Neural cell (in vitro differentiated cells): ENCODE measurements around the gene SLC17A9. TPM values are rescaled to one million over a fixed set of nuclear protein-coding genes. Genes with fewer than 3 reads are reported as not detected.

Experiments used
- H2AFZ ChIP-seq: fragments of 200-600, 300-800 bp; sonication (generic), shearing (Covaris generic); 2 replicates; pipeline ENCODE4 v1.6.0; 2014; ENCODE audit warnings: low read depth, mild to moderate bottlenecking, antibody characterized with exemption, low read length, moderate library complexity
- H3F3A ChIP-seq: fragments of 200-600 bp; shearing (Covaris generic); 2 replicates; pipeline ENCODE4 v1.6.1; 2016; ENCODE audit warnings: mild to moderate bottlenecking, moderate library complexity, mixed read lengths, antibody characterized with exemption, low read length; ENCODE audit not compliant: insufficient read depth, poor library complexity, severe bottlenecking
- H3K27ac ChIP-seq: fragments of 200-600, 300-800 bp; sonication (generic), shearing (Covaris generic); 2 replicates; pipeline ENCODE4 v1.5.1; 2014; ENCODE audit warnings: mild to moderate bottlenecking, low read length, moderate library complexity
- H3K27me3 ChIP-seq: fragments of 300-800, 200-600 bp; sonication (generic), shearing (Covaris generic); 2 replicates; pipeline ENCODE4 v1.6.0; 2014; ENCODE audit warnings: mild to moderate bottlenecking, low read depth, low read length, moderate library complexity; ENCODE audit not compliant: insufficient read depth
- H3K36me3 ChIP-seq: fragments of 300-800, 200-600 bp; sonication (generic), shearing (Covaris generic); 2 replicates; pipeline ENCODE4 v1.5.1; 2014; ENCODE audit warnings: mild to moderate bottlenecking, antibody characterized with exemption, low read length, moderate library complexity; ENCODE audit not compliant: insufficient read depth
- H3K4me2 ChIP-seq: fragments of 300-800, 200-600 bp; sonication (generic), shearing (Covaris generic); 2 replicates; pipeline ENCODE4 v1.6.0; 2014; ENCODE audit warnings: mild to moderate bottlenecking, low read length
- H3K4me3 ChIP-seq: fragments of 300-800, 200-600 bp; sonication (generic), shearing (Covaris generic); 2 replicates; pipeline ENCODE4 v1.5.1; 2014; ENCODE audit warnings: mild to moderate bottlenecking, low read length, moderate library complexity
- H3K79me2 ChIP-seq: fragments of 200-600 bp; shearing (Covaris generic); replicated peaks from 2 replicates; pipeline ENCODE4 v1.6.0; 2014; ENCODE audit warnings: mild to moderate bottlenecking, low read length, moderate library complexity; ENCODE audit not compliant: insufficient read depth
- H3K9ac ChIP-seq: fragments of 300-800, 200-600 bp; sonication (generic), shearing (Covaris generic); 2 replicates; pipeline ENCODE4 v1.6.1; 2016; ENCODE audit warnings: mild to moderate bottlenecking, low read length, mixed read lengths
- H3K9me2 ChIP-seq: fragments of 200-600 bp; shearing (Covaris generic); 2 replicates; pipeline ENCODE4 v1.6.1; 2016; ENCODE audit warnings: mild to moderate bottlenecking, low read length, mixed read lengths; ENCODE audit not compliant: insufficient read depth
- H3K9me3 ChIP-seq: fragments of 200-600, 300-800 bp; sonication (generic), shearing (Covaris generic); 2 replicates; pipeline ENCODE4 v1.6.1; 2016; ENCODE audit warnings: mild to moderate bottlenecking, mixed run types, low read length, moderate library complexity, mixed read lengths
- H4K20me1 ChIP-seq: fragments of 200-600 bp; shearing (Covaris generic); 2 replicates; pipeline ENCODE4 v1.6.1; 2016; ENCODE audit warnings: mild to moderate bottlenecking, mixed run types; ENCODE audit not compliant: insufficient read depth
- EP300 ChIP-seq: fragments of 450-650 bp; conservative IDR thresholded peaks from 2 replicates; pipeline ENCODE4 v1.6.1; 2014; ENCODE audit warnings: antibody characterized with exemption, mild to moderate bottlenecking, moderate library complexity; ENCODE audit not compliant: poor library complexity, severe bottlenecking
- EZH2 ChIP-seq: fragments of 200-600, 300-800 bp; shearing (Covaris generic), sonication (generic); IDR thresholded peaks from 2 replicates; pipeline ENCODE4 v1.6.1; 2014; ENCODE audit warnings: antibody characterized with exemption, low read length, borderline replicate concordance, mild to moderate bottlenecking; ENCODE audit not compliant: insufficient read depth, poor library complexity, severe bottlenecking
- MXI1 ChIP-seq: fragments of 450-650 bp; conservative IDR thresholded peaks from 2 replicates; pipeline ENCODE4 v1.6.1; 2014; ENCODE audit warnings: antibody characterized with exemption, mild to moderate bottlenecking; ENCODE audit not compliant: poor library complexity, severe bottlenecking
- POLR2AphosphoS5 ChIP-seq: IDR thresholded peaks from 2 replicates; pipeline ENCODE4 v1.6.1; 2012
- RAD21 ChIP-seq: fragments of 450-650 bp; conservative IDR thresholded peaks from 2 replicates; pipeline ENCODE4 v1.6.1; 2014; ENCODE audit warnings: antibody characterized with exemption, mild to moderate bottlenecking, moderate library complexity
- SMC3 ChIP-seq: fragments of 450-650 bp; conservative IDR thresholded peaks from 2 replicates; pipeline ENCODE4 v1.6.1; 2014; ENCODE audit warnings: antibody characterized with exemption, mild to moderate bottlenecking, moderate library complexity; ENCODE audit not compliant: poor library complexity
- TAF1 ChIP-seq: IDR thresholded peaks from 2 replicates; pipeline ENCODE4 v1.6.1; 2012; ENCODE audit warnings: low read depth
- polyA plus RNA-seq: library from polyadenylated mRNA; depleted of rRNA; stranded (reverse); fragments of >200 nt; gene quantifications from 2 replicates; pipeline ENCODE4 v1.2.3, GENCODE V29; 2014
- TF ChIP-seq, protein P1 (sequence below): IDR thresholded peaks from 2 replicates; pipeline ENCODE4 v1.6.1; 2012; ENCODE audit warnings: borderline replicate concordance
- TF ChIP-seq, protein P2 (sequence below): fragments of 450-650 bp; IDR thresholded peaks from 2 replicates; pipeline ENCODE4 v1.5.1; 2014; ENCODE audit warnings: antibody characterized with exemption, mild to moderate bottlenecking, moderate library complexity; ENCODE audit not compliant: poor library complexity, severe bottlenecking

Gene SLC17A9
- polyA plus RNA-seq, 1 donor from 2014 or later, result not detected

DNA sequence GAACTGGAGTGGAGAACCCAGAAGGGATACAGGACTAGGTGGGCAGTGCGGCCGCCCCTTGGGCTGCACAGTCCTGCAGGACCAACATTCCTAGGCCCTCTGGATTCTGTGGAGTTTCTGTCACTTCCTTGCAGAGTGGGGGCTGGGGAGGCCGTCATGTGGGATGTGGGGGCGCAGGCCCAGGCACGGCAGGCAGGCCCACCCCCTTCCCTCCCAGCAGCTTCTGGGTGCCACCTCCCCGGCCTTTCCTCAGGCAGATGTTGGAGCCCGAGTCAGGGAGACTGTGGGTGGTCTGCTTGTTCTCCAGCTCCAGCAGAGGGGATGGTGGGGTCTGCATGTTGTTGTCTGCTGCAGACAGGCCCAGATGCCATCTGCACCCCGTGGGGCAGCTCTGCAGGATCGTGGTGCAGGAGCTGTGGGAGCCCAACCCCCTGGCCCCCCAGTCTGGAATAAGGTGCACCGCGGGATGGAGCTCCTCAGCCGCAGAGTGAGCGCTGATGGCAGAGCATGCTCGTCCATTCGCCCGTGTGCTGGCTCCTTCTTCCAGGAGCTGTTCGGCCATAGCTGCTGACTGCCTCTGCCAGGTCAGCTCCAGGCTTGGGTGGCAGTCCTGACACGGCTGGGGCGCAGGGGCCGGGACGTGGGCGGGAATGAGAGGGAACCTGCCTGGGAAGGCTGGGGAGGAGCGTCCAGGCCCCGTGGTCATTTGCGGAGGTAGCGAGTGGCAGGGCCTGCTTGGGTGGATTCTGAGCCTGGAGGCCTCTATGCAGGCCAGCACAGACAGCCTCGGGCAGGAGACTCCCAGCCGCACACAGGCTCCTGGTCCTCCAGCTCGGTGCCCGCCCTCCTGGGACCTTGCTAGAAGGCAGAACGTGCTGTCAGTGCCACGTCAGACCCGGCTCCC, 18.1 kb downstream of the SLC17A9 start:
- no peaks in the 10 kb centered on the region for H3F3A ChIP-seq
- H2AFZ ChIP-seq, result no peak overlapping the region
- H3K27ac ChIP-seq, result no peak overlapping the region
- H3K79me2 ChIP-seq, result no peaks in the 10 kb centered on the region
- H3K9me2 ChIP-seq, result no peaks in the 10 kb centered on the region
- peaks cover 22% of the 10 kb centered on the region for H3K27me3 ChIP-seq
- no peak overlapping the region for H3K9ac ChIP-seq
- no peak overlapping the region for H3K4me2 ChIP-seq
- H3K9me3 ChIP-seq, result no peaks in the 10 kb centered on the region
- H4K20me1 ChIP-seq, result no peaks in the 10 kb centered on the region
- H3K4me3 ChIP-seq, result no peak overlapping the region
- no peaks in the 10 kb centered on the region for H3K36me3 ChIP-seq
- TF ChIP-seq RAD21 (no peak), SMC3 (no peak), EZH2 (no peak), POLR2AphosphoS5 (no peak), MXI1 (no peak), TAF1 (no peak), EP300 (no peak)
- TF ChIP-seq, protein P1, sequence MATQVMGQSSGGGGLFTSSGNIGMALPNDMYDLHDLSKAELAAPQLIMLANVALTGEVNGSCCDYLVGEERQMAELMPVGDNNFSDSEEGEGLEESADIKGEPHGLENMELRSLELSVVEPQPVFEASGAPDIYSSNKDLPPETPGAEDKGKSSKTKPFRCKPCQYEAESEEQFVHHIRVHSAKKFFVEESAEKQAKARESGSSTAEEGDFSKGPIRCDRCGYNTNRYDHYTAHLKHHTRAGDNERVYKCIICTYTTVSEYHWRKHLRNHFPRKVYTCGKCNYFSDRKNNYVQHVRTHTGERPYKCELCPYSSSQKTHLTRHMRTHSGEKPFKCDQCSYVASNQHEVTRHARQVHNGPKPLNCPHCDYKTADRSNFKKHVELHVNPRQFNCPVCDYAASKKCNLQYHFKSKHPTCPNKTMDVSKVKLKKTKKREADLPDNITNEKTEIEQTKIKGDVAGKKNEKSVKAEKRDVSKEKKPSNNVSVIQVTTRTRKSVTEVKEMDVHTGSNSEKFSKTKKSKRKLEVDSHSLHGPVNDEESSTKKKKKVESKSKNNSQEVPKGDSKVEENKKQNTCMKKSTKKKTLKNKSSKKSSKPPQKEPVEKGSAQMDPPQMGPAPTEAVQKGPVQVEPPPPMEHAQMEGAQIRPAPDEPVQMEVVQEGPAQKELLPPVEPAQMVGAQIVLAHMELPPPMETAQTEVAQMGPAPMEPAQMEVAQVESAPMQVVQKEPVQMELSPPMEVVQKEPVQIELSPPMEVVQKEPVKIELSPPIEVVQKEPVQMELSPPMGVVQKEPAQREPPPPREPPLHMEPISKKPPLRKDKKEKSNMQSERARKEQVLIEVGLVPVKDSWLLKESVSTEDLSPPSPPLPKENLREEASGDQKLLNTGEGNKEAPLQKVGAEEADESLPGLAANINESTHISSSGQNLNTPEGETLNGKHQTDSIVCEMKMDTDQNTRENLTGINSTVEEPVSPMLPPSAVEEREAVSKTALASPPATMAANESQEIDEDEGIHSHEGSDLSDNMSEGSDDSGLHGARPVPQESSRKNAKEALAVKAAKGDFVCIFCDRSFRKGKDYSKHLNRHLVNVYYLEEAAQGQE, result no peak
- TF ChIP-seq, protein P2, sequence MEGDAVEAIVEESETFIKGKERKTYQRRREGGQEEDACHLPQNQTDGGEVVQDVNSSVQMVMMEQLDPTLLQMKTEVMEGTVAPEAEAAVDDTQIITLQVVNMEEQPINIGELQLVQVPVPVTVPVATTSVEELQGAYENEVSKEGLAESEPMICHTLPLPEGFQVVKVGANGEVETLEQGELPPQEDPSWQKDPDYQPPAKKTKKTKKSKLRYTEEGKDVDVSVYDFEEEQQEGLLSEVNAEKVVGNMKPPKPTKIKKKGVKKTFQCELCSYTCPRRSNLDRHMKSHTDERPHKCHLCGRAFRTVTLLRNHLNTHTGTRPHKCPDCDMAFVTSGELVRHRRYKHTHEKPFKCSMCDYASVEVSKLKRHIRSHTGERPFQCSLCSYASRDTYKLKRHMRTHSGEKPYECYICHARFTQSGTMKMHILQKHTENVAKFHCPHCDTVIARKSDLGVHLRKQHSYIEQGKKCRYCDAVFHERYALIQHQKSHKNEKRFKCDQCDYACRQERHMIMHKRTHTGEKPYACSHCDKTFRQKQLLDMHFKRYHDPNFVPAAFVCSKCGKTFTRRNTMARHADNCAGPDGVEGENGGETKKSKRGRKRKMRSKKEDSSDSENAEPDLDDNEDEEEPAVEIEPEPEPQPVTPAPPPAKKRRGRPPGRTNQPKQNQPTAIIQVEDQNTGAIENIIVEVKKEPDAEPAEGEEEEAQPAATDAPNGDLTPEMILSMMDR, result no peak

DNA sequence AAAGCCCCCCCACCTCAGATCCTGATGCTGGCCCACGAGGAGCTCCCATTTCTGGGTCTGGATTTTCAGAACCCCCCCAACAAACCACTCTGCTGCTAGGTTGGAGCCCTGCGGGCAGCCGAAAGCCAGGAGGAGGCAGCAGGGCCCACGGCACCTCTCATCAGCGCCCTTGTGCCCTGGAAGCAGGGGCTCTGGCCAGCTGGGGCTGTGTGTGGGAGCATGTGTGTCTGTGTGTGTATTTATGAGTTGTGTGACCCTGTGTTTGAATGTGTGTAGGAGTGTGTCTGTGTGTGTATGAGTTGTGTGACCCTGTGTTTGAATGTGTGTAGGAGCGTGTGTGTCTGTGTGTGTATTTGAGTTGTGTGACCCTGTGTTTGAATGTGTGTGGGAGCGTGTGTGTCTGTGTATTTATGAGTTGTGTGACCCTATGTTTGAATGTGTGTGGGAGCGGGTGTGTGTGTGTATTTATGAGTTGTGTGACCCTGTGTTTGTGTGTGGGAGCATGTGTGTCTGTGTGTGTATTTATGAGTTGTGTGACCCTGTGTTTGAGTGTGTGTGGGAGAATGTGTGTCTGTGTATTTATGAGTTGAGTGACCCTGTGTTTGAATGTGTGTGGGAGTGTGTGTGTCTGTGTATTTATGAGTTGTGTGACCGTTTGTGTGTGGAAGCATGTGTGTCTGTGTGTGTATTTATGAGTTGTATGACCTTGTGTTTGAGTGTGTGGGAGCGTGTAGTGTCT, 18.9 kb downstream of the SLC17A9 start:
- Histone ChIP-seq H4K20me1 (no peaks in the 10 kb centered on the region), H3F3A (no peaks in the 10 kb centered on the region), H2AFZ (no peak overlapping the region), H3K79me2 (no peaks in the 10 kb centered on the region), H3K9me2 (no peaks in the 10 kb centered on the region), H3K4me3 (no peak overlapping the region), H3K36me3 (no peaks in the 10 kb centered on the region), H3K9ac (no peak overlapping the region), H3K4me2 (no peak overlapping the region), H3K27me3 (peaks cover 22% of the 10 kb centered on the region), H3K27ac (no peak overlapping the region), H3K9me3 (no peaks in the 10 kb centered on the region)
- TF ChIP-seq, protein P1, result no peak
- TF ChIP-seq RAD21, result no peak
- no peak for TF ChIP-seq EP300
- no peak for TF ChIP-seq EZH2
- TF ChIP-seq POLR2AphosphoS5, result no peak
